Suprapubic skin (tissue), 4 donors: ENCODE data around the gene C22orf15.

ENCODE experiments used
- CTCF ChIP-seq, 2 donors: fragments of 200-600 bp in 1 of 2; fragments of 450-650 bp in 1 of 2; sonication (generic) in 1 of 2; IDR thresholded peaks; one replicate each; pipeline ENCODE4 v1.5.1; 2016 to 2019; ENCODE audit warnings: antibody characterized with exemption in 2 of 2, mild to moderate bottlenecking in 1 of 2, moderate library complexity in 1 of 2
- EP300 ChIP-seq: sonication (generic); formaldehyde crosslinking; IDR thresholded peaks from one replicate; pipeline ENCODE4 v1.6.1; 2017; ENCODE audit warnings: antibody characterized with exemption
- POLR2A ChIP-seq, 2 donors: fragments of 450-650 bp; IDR thresholded peaks; one replicate each; pipeline ENCODE4 v1.6.1; 2017; ENCODE audit warnings: antibody characterized with exemption in 2 of 2, mild to moderate bottlenecking in 2 of 2, moderate library complexity in 2 of 2
- POLR2AphosphoS5 ChIP-seq, 3 donors: sonication (generic); formaldehyde crosslinking; IDR thresholded peaks; one replicate each; pipeline ENCODE4 v1.6.1; 2017; ENCODE audit warnings: antibody characterized with exemption in 3 of 3

DNA sequence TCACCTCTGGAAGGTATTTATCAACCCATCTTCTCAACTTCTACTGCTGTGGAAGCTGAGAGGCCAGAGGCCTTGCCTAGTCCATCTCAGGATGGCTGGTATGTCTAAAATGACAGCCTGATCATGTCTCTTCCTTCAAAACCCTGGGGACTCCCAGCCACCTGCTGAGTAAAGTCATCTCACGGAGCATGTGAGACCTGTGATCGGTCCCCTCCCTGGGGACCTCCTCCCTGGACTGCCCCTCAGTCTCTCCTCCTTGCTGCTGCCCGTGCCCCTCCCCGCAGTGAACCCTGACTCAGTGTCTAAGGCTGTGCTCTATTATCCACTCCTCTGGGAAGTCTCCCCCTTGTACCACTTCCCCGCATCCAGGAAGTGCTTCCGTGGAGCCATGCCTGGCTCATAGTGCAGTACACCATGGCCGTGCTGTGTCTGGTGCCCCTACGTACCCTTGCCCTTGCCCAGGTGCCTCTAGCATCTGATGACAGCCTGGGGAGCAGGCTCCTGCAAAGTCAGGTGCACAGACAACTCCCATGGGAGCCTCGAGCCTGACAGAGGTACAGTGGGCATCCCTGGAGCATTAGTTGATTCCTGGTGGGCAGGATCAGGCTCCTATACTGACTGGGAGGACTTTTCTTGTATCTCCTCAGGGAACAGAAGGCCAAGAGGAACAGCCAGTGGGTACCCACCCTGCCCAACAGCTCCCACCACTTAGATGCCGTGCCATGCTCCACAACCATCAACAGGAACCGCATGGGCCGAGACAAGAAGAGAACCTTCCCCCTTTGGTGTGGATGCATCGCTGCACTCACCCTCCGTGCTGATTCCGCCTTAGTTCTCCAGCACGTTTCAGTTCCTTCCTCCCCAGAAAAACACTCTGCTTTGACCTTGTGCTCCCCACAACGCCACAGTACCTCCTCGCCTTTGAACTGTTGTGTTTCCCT is 37.8 kb downstream of the C22orf15 start:
- TF ChIP-seq POLR2A (IDR thresholded peaks at IDR 0.05), result no peak
- no peak for TF ChIP-seq CTCF (IDR thresholded peaks at IDR 0.05)
- TF ChIP-seq POLR2AphosphoS5 (IDR thresholded peaks at IDR 0.05), result no peak
- no peak for TF ChIP-seq EP300
